Uterus (tissue), 4 donors: ENCODE data around the gene IL4R. TPM values are rescaled to one million over a fixed set of nuclear protein-coding genes. Genes with fewer than 3 reads are reported as not detected.

ENCODE experiments used
- DNase-seq, 2 donors: peaks; one replicate each; pipeline ENCODE4 v3.0.0-alpha.2; 2019 to 2020
- H3K27ac ChIP-seq, 2 donors: fragments of 200-600 bp; sonication (generic); 1 replicate in 1 of 2; 2 replicates in 1 of 2; pipeline ENCODE4 v1.5.1; 2016 to 2018
- H3K27me3 ChIP-seq, 2 donors: fragments of 200-600 bp; sonication (generic); one replicate each; pipeline ENCODE4 v1.5.1; 2018 to 2019; ENCODE audit warnings: control low read depth in 1 of 2
- H3K36me3 ChIP-seq, 2 donors: fragments of 200-600 bp; sonication (generic); one replicate each; pipeline ENCODE4 v1.5.1; 2019; ENCODE audit warnings: control low read depth in 1 of 2
- H3K4me1 ChIP-seq, 2 donors: fragments of 200-600 bp; sonication (generic); one replicate each; pipeline ENCODE4 v1.5.1; 2018 to 2019; ENCODE audit warnings: control low read depth in 1 of 2
- H3K4me3 ChIP-seq, 2 donors: fragments of 200-600 bp; sonication (generic); 1 replicate in 1 of 2; 2 replicates in 1 of 2; pipeline ENCODE4 v1.5.1; 2018 to 2019; ENCODE audit warnings: mild to moderate bottlenecking in 1 of 2
- H3K9me3 ChIP-seq, 2 donors: fragments of 200-600 bp; sonication (generic); one replicate each; pipeline ENCODE4 v1.5.1; 2019; ENCODE audit warnings: control low read depth in 1 of 2
- CTCF ChIP-seq, 4 experiments: fragments of 200-600 bp in 2 of 4; fragments of 450-650 bp in 2 of 4; sonication (generic) in 2 of 4; IDR thresholded peaks; one replicate each; pipeline ENCODE4 v1.5.1; 2016 to 2019; ENCODE audit warnings: antibody characterized with exemption in 4 of 4, mild to moderate bottlenecking in 2 of 4, moderate library complexity in 1 of 4
- POLR2A ChIP-seq, 2 donors: fragments of 450-650 bp; IDR thresholded peaks; one replicate each; pipeline ENCODE4 v1.6.1; 2016; ENCODE audit warnings: antibody characterized with exemption in 2 of 2, mild to moderate bottlenecking in 1 of 2, moderate library complexity in 1 of 2
- intact Hi-C: fragments of 100-400 bp; cut with DNase I; formaldehyde crosslinking; loops from one replicate; pipeline ENCODE4 v1.15.1; 2023; ENCODE audit warnings: low total_unique reads
- total RNA-seq, 4 donors: library from RNA; depleted of rRNA in 3 of 4; stranded (reverse); fragments of >200 nt in 3 of 4; gene quantifications; one replicate each; pipeline versions ENCODE4 v1.1.0 to v1.2.4, GENCODE V29; 2014 to 2023
- donor health status: DM: yes; HTN: yes; CAD: no.

IL4R gene
- total RNA-seq, 4 donors from 2014 or later: 9.4 to 137 (median 45.4) TPM

GRCh38 chr16:27347930-27348685 lies 34.3 kb downstream of the IL4R start:
- Histone ChIP-seq H3K9me3 (no peaks in the 10 kb centered on the region), H3K27me3 (no peaks in the 10 kb centered on the region), H3K4me1 (no peaks in the 10 kb centered on the region), H3K4me3 (no peak overlapping the region), H3K36me3 (no peaks in the 10 kb centered on the region), H3K27ac (no peak overlapping the region)
- intact Hi-C loops: no loop called here
- TF ChIP-seq POLR2A (IDR thresholded peaks at IDR 0.05): no peak
- TF ChIP-seq CTCF (IDR thresholded peaks at IDR 0.05): no peak
- no peak for DNase-seq

DNA sequence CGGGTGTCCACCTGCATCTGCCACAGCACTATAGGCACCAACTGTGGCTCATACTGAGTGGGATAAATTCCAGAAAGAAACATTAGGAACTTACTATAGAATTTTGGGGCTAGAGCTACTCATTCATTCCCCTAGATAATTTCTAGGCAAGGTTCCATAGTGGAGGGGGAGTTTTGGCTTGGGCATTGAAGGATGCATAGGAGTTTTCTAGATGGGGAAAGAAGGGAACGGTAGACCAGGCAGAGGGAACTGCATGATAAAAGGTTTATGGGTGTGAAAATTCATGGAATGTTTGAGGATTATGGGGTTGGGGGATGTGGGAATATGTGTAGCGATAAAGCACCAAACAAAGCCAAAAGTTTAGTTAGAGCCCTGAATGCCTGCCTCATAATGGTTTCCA lies 35.5 kb downstream of the IL4R start:
- no peak for DNase-seq
- Histone ChIP-seq H3K4me1 (no peaks in the 10 kb centered on the region), H3K9me3 (no peaks in the 10 kb centered on the region), H3K4me3 (no peak overlapping the region), H3K27ac (no peak overlapping the region), H3K27me3 (no peaks in the 10 kb centered on the region), H3K36me3 (no peaks in the 10 kb centered on the region)
- TF ChIP-seq POLR2A (IDR thresholded peaks at IDR 0.05) (no peak), CTCF (IDR thresholded peaks at IDR 0.05) (no peak)
- intact Hi-C loops: no loop called here

GRCh38 chr16:27350006-27350405 lies 36.2 kb downstream of the IL4R start:
- DNase-seq: no peak
- Histone ChIP-seq H3K36me3 (no peaks in the 10 kb centered on the region), H3K27me3 (no peaks in the 10 kb centered on the region), H3K27ac (no peak overlapping the region), H3K4me1 (no peaks in the 10 kb centered on the region), H3K9me3 (no peaks in the 10 kb centered on the region), H3K4me3 (no peak overlapping the region)
- intact Hi-C loops: no loop called here
- TF ChIP-seq CTCF (IDR thresholded peaks at IDR 0.05): no peak
- TF ChIP-seq POLR2A (IDR thresholded peaks at IDR 0.05): no peak

DNA sequence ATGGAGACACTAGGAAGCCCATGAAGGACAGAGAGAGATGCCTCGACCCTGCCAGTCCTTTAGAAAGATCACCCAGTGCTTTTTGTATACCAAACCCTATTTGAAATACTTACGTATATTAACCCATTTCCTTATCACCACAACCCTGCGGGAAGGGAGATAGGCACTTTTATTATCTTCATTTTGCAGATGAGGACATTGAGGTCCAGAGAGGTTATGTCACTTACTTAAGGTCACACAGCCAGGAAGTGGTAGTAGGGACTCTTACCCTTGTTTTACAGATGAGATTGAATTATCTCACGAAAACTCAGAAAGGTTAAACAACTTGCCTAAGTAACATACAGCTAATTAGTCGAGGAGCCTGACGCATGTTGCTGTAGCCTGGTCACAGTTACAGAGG lies 38.2 kb downstream of the IL4R start:
- H3K9me3 ChIP-seq: no peaks in the 10 kb centered on the region
- no peaks in the 10 kb centered on the region for H3K36me3 ChIP-seq
- TF ChIP-seq POLR2A (IDR thresholded peaks at IDR 0.05) (no peak), CTCF (IDR thresholded peaks at IDR 0.05) (no peak)
- H3K27ac ChIP-seq: no peak overlapping the region
- no peaks in the 10 kb centered on the region for H3K27me3 ChIP-seq
- H3K4me3 ChIP-seq: no peak overlapping the region
- H3K4me1 ChIP-seq: no peaks in the 10 kb centered on the region
- no peak for DNase-seq
- intact Hi-C loops: no loop called here

DNA sequence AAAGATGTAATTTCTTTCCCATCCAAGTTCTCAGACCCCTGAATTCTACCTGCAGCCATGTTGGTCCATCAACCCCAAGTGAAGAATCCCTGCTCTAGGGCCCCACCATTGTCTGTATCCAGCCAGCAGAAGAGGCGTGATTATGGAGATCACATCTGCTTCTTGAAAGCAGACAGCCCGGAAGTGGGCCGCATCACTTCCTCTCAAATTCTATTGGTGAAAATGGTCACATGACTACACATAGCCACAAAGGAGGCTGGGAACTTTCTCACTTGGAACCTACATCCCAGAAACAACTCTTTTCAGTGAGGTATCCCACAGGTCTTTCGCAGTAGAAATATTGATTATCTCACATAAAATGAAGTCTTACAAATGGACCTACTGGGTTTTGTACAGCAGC lies 40.1 kb downstream of the IL4R start:
- Histone ChIP-seq H3K4me3 (no peak overlapping the region), H3K4me1 (no peaks in the 10 kb centered on the region), H3K9me3 (no peaks in the 10 kb centered on the region), H3K27me3 (no peaks in the 10 kb centered on the region), H3K36me3 (no peaks in the 10 kb centered on the region), H3K27ac (no peak overlapping the region)
- no peak for DNase-seq
- no peak for TF ChIP-seq CTCF (IDR thresholded peaks at IDR 0.05)
- TF ChIP-seq POLR2A (IDR thresholded peaks at IDR 0.05): no peak
- intact Hi-C loops: no loop called here
